Dermis microvascular lymphatic vessel endothelial cell (primary cell): ENCODE results near the gene PHF2. TPM values are rescaled to one million over a fixed set of nuclear protein-coding genes. Genes with fewer than 3 reads are reported as not detected.

Source experiments
- DNase-seq, 2 donors: peaks; one replicate each; pipeline versions ENCODE4 v3.0.0 to v3.0.0-alpha.2; 2010; ENCODE audit warnings: low read depth in 2 of 2
- total RNA-seq: library from RNA; depleted of rRNA; stranded (reverse); fragments of >200 nt; gene quantifications from 2 replicates; pipeline ENCODE4 v1.2.1, GENCODE V29; 2014

Gene PHF2
- total RNA-seq: 11.7 and 16.2 TPM in 2 replicates

GRCh38 chr9:93576258-93577077 lies at the start of gene PHF2:
TSS of gene PHF2 (plus strand) at chr9:93576584. CDS start at chr9:93576774, 190 bp downstream.
- DNase-seq: peak in 1 of 2 donors; percentile 36

GRCh38 chr9:93531374-93531773 lies 45.0 kb upstream of the PHF2 start:
- DNase-seq: no peak

GRCh38 chr9:93532141-93532540 lies 44.2 kb upstream of the PHF2 start:
- no peak for DNase-seq

GRCh38 chr9:93533863-93534262 lies 42.5 kb upstream of the PHF2 start:
- no peak for DNase-seq

- DNase-seq: no peak
Observed at GRCh38 chr9:93536167-93536566, 40.2 kb upstream of the PHF2 start.

- DNase-seq: no peak
Observed at GRCh38 chr9:93536874-93537273, 39.5 kb upstream of the PHF2 start.

- no peak for DNase-seq
Observed at GRCh38 chr9:93540305-93540704, 36.1 kb upstream of the PHF2 start.

GRCh38 chr9:93541005-93541404 lies 35.4 kb upstream of the PHF2 start:
- no peak for DNase-seq

GRCh38 chr9:93541581-93542349 lies 34.6 kb upstream of the PHF2 start:
- no peak for DNase-seq

- DNase-seq: no peak
Observed at GRCh38 chr9:93543117-93543516, 33.3 kb upstream of the PHF2 start.

GRCh38 chr9:93546356-93546755 lies 30.0 kb upstream of the PHF2 start:
- DNase-seq: no peak

- DNase-seq: no peak
Observed at GRCh38 chr9:93549611-93550010, 26.8 kb upstream of the PHF2 start.

GRCh38 chr9:93552923-93553322 lies 23.5 kb upstream of the PHF2 start:
- DNase-seq: no peak

- DNase-seq: no peak
Observed at GRCh38 chr9:93555370-93555769, 21.0 kb upstream of the PHF2 start.

- DNase-seq: no peak
Observed at GRCh38 chr9:93557366-93558137, 18.8 kb upstream of the PHF2 start.

GRCh38 chr9:93558503-93558902 lies 17.9 kb upstream of the PHF2 start:
- DNase-seq: no peak

GRCh38 chr9:93560991-93561390 lies 15.4 kb upstream of the PHF2 start:
- no peak for DNase-seq

- DNase-seq: no peak
Observed at GRCh38 chr9:93562157-93562556, 14.2 kb upstream of the PHF2 start.

- DNase-seq: no peak
Observed at GRCh38 chr9:93565089-93565488, 11.3 kb upstream of the PHF2 start.

- peak; percentile 88 to 97 for DNase-seq
Observed at GRCh38 chr9:93566408-93567270, 9.7 kb upstream of the PHF2 start.
